Measurements from ENCODE around the gene AGXT2. TPM values are rescaled to one million over a fixed set of nuclear protein-coding genes. Genes with fewer than 3 reads are reported as not detected.

The AGXT2 gene
- total RNA-seq, 1 experiment from 2014 or later: not detected

DNA sequence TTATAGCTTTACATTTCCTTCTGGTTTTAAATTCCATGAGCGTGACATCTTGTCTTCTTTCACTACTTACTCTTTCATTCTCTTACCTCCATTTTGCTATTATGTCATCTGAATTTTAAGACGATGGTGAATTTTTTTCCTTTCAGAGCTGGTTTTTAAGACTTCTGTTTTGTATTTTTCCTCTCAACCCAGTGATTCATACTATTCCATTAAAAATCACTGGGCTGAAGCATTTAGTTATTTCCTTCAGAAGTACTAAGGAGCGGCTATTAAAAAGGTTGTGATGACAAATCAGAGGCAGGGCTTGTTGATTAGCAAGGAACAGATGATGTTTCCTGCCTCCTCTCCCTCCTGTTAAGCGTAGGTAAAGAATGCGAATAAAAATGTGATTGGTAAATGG lies 16.5 kb downstream of the AGXT2 start:
- H3K23me2 ChIP-seq (ENCODE audit: insufficient read length, low read depth, low read length, poor library complexity, severe bottlenecking): no peaks in the 10 kb centered on the region
- no peaks in the 10 kb centered on the region; the same call in 1 of the 2 replicates for H3K4me1 ChIP-seq (ENCODE audit: insufficient read depth, low read length)
- no peak overlapping the region for H3K4ac ChIP-seq (ENCODE audit: low read depth, low read length)
- WGBS (ENCODE audit: extremely low coverage, insufficient read length, low lambda C conversion rate): no CpG with 5 or more reads among the region's 5 CpGs
- H3K79me1 ChIP-seq (ENCODE audit: insufficient read depth, low read depth, low read length, poor library complexity, severe bottlenecking): no peaks in the 10 kb centered on the region
- no peak overlapping the region for H2AK5ac ChIP-seq (ENCODE audit: insufficient read length, low read length)
- H3K9me3 Mint-ChIP-seq: no peaks in the 10 kb centered on the region
- H2BK5ac ChIP-seq (ENCODE audit: insufficient read length, low read length): no peak overlapping the region
- no peak overlapping the region for H3K4me2 ChIP-seq (ENCODE audit: insufficient read depth, insufficient read length, low read length)
- H4K5ac ChIP-seq (ENCODE audit: insufficient read length, low read depth, low read length): no peak overlapping the region
- no peak overlapping the region for H3K4me3 Mint-ChIP-seq
- no peaks in the 10 kb centered on the region for H3K9me3 ChIP-seq (ENCODE audit: control insufficient read depth, low read depth, low read length)
- no peaks in the 10 kb centered on the region for H4K20me1 ChIP-seq (ENCODE audit: control insufficient read depth, insufficient read depth, insufficient read length)
- no peak overlapping the region for H2BK120ac ChIP-seq (ENCODE audit: low read depth, low read length, poor library complexity, severe bottlenecking)
- H3K23ac ChIP-seq (ENCODE audit: insufficient read length, low read depth, low read length): no peak overlapping the region
- TF ChIP-seq, protein P1, sequence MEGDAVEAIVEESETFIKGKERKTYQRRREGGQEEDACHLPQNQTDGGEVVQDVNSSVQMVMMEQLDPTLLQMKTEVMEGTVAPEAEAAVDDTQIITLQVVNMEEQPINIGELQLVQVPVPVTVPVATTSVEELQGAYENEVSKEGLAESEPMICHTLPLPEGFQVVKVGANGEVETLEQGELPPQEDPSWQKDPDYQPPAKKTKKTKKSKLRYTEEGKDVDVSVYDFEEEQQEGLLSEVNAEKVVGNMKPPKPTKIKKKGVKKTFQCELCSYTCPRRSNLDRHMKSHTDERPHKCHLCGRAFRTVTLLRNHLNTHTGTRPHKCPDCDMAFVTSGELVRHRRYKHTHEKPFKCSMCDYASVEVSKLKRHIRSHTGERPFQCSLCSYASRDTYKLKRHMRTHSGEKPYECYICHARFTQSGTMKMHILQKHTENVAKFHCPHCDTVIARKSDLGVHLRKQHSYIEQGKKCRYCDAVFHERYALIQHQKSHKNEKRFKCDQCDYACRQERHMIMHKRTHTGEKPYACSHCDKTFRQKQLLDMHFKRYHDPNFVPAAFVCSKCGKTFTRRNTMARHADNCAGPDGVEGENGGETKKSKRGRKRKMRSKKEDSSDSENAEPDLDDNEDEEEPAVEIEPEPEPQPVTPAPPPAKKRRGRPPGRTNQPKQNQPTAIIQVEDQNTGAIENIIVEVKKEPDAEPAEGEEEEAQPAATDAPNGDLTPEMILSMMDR (conservative IDR thresholded peaks at IDR 0.05): no peak
- H3K14ac ChIP-seq (ENCODE audit: insufficient read depth, low read length): no peak overlapping the region
- H3K36me3 Mint-ChIP-seq (ENCODE audit: insufficient read depth in 1 of 3, low read depth in 3 of 3): no peaks in the 10 kb centered on the region; a peak in 1 of 7 replicates
- no peak overlapping the region for H4K8ac ChIP-seq (replicated peaks; ENCODE audit: insufficient read length, low read depth, low read length)
- no peaks in the 10 kb centered on the region; the same call in 1 of the 2 replicates for H3K27me3 Mint-ChIP-seq (ENCODE audit: low read depth)
- no peaks in the 10 kb centered on the region for H3K27me3 ChIP-seq (ENCODE audit: insufficient read depth, low read length)
- no peak overlapping the region for H2AFZ ChIP-seq (ENCODE audit: low read length)
- no peak for DNase-seq
- H3K27ac ChIP-seq (ENCODE audit: insufficient read length, low read depth, low read length): no peak overlapping the region
- H3K27ac Mint-ChIP-seq: no peak overlapping the region
- H2BK12ac ChIP-seq (ENCODE audit: insufficient read length, low read depth, low read length): no peak overlapping the region
- peaks cover 5 to 8% of the 10 kb centered on the region in 2 experiments for H3K4me1 Mint-ChIP-seq
- no peaks in the 10 kb centered on the region for H3K79me2 ChIP-seq (ENCODE audit: insufficient read depth, low read length)
- H2BK15ac ChIP-seq (ENCODE audit: low read depth, low read length): no peak overlapping the region
- H3K9ac ChIP-seq (ENCODE audit: extremely low read depth, insufficient read length, low read length): no peak overlapping the region
- no peak overlapping the region for H3K56ac ChIP-seq (ENCODE audit: insufficient read length, low read depth, low read length)
- H4K91ac ChIP-seq (ENCODE audit: insufficient read length, low read depth, low read length): no peak overlapping the region
- no peak overlapping the region for H3T11ph ChIP-seq (ENCODE audit: low read length)
- no peak overlapping the region for H2BK20ac ChIP-seq (ENCODE audit: low read depth, low read length, poor library complexity, severe bottlenecking)
- H3K18ac ChIP-seq (ENCODE audit: insufficient read length, low read depth, low read length): no peak overlapping the region

Data from H9 (cell line).